H1 (cell line): ENCODE data around the gene SMIM17.

Experiments used
- MAX ChIP-seq: IDR thresholded peaks from 2 replicates; pipeline ENCODE4 v1.6.1; 2012; ENCODE audit warnings: inconsistent platforms
- TF ChIP-seq, protein P1 (sequence below), 3 experiments: IDR thresholded peaks; 1 replicate in 2 of 3; 2 replicates in 1 of 3; pipeline versions ENCODE4 v1.5.1 to v1.6.1; 2011; ENCODE audit warnings: low read length in 3 of 3, mild to moderate bottlenecking in 3 of 3, inconsistent platforms in 2 of 3, low read depth in 1 of 3, moderate library complexity in 1 of 3; ENCODE audit not compliant: insufficient read depth in 1 of 3; ENCODE audit errors: control extremely low read depth in 1 of 3

DNA sequence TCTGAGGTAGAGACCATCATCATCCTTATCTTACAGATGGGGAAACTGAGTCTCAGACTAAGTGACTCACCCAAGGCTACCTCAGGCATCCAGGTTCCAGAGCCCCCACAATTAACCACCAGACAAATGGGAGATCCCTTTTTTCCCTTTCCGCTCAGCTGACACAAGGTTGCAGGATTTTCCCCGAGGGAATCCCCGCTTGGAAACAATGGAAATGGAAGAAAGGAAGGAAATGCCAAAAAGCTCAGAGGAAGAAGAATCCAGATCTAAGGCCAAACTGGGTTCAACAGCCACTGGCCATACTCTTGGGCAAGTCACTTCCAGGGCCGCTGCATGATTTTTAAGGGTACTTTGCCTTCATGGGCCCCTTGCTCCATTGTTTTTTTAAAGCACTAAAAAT, 46.3 kb upstream of the SMIM17 start:
- no peak for TF ChIP-seq MAX
- TF ChIP-seq, protein P1, sequence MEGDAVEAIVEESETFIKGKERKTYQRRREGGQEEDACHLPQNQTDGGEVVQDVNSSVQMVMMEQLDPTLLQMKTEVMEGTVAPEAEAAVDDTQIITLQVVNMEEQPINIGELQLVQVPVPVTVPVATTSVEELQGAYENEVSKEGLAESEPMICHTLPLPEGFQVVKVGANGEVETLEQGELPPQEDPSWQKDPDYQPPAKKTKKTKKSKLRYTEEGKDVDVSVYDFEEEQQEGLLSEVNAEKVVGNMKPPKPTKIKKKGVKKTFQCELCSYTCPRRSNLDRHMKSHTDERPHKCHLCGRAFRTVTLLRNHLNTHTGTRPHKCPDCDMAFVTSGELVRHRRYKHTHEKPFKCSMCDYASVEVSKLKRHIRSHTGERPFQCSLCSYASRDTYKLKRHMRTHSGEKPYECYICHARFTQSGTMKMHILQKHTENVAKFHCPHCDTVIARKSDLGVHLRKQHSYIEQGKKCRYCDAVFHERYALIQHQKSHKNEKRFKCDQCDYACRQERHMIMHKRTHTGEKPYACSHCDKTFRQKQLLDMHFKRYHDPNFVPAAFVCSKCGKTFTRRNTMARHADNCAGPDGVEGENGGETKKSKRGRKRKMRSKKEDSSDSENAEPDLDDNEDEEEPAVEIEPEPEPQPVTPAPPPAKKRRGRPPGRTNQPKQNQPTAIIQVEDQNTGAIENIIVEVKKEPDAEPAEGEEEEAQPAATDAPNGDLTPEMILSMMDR (IDR thresholded peaks at IDR 0.05; ENCODE audit: control extremely low read depth in 1 of 3, insufficient read depth in 1 of 3, low read depth in 1 of 3, low read length in 3 of 3), result no peak
